ENCODE results near the gene TMEM121B. TPM values are rescaled to one million over a fixed set of nuclear protein-coding genes. Genes with fewer than 3 reads are reported as not detected.

The TMEM121B gene
- polyA plus RNA-seq, 1 donor from 2014 or later, result 7.4 TPM

Other genes starting within 250 kb of the TMEM121B start
- not detected for gene GAB4, start 113.1 kb downstream of the TMEM121B start, polyA plus RNA-seq (ENCODE audit: insufficient read depth, low read depth, low replicate concordance)
- 5.0 TPM for gene IL17RA, start 36.4 kb downstream of the TMEM121B start, polyA plus RNA-seq (ENCODE audit: insufficient read depth, low read depth, low replicate concordance)
- gene HDHD5, start 37.9 kb upstream of the TMEM121B start, polyA plus RNA-seq (ENCODE audit: insufficient read depth, low read depth, low replicate concordance), result 35.6 TPM
- gene ADA2, start 98.1 kb upstream of the TMEM121B start, polyA plus RNA-seq (ENCODE audit: insufficient read depth, low read depth, low replicate concordance), result 108 TPM
- 6.8 TPM for gene CECR2, start 248.1 kb upstream of the TMEM121B start, polyA plus RNA-seq (ENCODE audit: insufficient read depth, low read depth, low replicate concordance)

Measured in brain (organoid and tissue), 1 donor.